A673 (cell line): ENCODE measurements around the gene ZDHHC21.

ENCODE experiments used
- CTCF ChIP-seq: fragments of 300-800, 200-600 bp; sonication (generic); conservative IDR thresholded peaks from 2 replicates; pipeline ENCODE4 v1.5.1; 2017; ENCODE audit warnings: low read depth, mild to moderate bottlenecking, antibody characterized with exemption, low read length, moderate library complexity, mixed read lengths
- EZH2 ChIP-seq: fragments of 200-600 bp; sonication (generic); IDR thresholded peaks from 2 replicates; pipeline ENCODE4 v1.6.1; 2017; ENCODE audit warnings: borderline replicate concordance, low read depth, mild to moderate bottlenecking, mixed read lengths, antibody characterized with exemption, low read length; ENCODE audit not compliant: poor library complexity, severe bottlenecking

- no peak for TF ChIP-seq CTCF
- no peak for TF ChIP-seq EZH2
Measured at GRCh38 chr9:14710804-14711203, 17.6 kb upstream of the ZDHHC21 start.
